HG03565 (cell line): Measurements from ENCODE around the gene CDT1.
"Not testable (repeated sequence)": the region's sequence is repeated elsewhere in the genome, so short reads cannot be mapped to it uniquely, and the experiment has no call there.

Source experiments
- ATAC-seq: cut with Tn5 transposase; IDR thresholded peaks from one replicate; pipeline ENCODE4 v1.9.1; 2021; ENCODE audit warnings: mild to moderate bottlenecking, moderate library complexity; ENCODE audit not compliant: unreplicated experiment

The CDT1 gene

DNA sequence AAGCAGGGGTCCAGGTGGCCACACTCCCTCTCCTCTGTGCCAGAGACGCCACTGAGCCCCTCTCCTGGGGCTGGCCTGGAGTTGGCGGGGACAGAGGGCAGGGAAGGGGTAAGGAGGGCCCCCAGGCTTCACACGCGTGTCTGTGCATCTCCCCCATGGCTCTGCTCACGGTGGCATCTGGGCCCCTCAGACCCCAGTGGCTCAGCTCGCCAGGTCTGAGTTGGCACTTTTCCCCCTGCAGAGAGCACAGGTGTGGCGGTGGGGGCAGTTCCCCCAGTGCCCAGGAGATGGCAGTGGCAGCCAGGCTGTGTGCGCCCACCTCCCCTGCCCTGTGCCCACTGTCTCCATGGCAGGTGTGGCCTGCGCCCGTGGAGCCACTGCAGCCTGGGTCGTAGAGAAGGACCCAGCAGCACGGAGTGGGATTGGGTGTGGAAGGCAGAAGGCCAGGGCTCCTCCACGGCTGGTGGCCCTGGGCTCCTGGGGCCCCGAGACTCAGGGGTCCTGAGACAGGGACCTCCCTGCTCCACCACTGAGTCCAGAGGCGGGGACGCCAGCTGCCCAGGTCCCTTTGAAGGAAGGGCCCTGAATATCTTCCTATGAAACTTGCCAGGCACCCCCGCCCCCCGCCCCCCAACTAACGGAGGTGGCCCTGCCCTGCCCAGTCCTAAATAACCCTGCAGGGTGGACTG is 12.5 kb downstream of the CDT1 start:
- ATAC-seq, result no peak

DNA sequence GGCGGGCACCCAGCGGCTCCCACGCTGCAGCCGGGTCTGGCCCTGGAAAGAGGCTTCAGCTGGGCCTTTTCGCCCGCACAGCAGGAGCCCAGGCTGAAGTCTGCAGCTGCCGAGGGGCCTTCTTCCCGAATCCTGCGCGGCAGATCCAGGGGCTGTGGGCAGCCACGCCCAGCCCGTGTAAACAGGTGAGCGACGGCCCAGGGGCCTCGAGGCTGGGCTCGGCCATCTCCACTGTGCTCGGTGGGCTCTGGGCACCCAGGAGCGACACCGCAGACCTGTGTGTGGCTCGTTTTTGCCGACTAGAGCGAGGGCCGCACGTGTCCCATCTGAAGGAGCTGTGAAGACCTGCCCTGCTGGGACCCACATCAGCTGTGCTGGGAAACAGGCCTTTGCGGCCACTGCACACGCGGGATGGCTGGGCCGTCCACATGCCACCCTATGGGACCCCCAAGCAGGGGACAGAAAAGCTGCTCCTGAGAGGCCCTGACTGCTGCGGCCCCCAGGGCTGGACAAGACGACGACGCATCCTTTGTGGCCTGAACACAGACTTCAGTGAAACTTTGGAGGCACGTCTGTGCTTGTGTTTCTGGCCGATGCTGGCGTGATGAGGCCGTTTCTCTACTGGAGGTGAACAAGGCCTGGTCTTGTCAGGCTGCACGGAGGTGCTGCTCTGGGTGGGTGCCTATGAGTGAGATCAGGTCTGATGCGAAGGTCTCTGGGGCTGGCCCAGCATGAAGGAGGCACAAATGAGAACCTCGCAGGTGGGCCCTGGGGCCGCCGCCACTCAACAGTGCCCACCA is 13.3 kb downstream of the CDT1 start:
- ATAC-seq, result no peak

DNA sequence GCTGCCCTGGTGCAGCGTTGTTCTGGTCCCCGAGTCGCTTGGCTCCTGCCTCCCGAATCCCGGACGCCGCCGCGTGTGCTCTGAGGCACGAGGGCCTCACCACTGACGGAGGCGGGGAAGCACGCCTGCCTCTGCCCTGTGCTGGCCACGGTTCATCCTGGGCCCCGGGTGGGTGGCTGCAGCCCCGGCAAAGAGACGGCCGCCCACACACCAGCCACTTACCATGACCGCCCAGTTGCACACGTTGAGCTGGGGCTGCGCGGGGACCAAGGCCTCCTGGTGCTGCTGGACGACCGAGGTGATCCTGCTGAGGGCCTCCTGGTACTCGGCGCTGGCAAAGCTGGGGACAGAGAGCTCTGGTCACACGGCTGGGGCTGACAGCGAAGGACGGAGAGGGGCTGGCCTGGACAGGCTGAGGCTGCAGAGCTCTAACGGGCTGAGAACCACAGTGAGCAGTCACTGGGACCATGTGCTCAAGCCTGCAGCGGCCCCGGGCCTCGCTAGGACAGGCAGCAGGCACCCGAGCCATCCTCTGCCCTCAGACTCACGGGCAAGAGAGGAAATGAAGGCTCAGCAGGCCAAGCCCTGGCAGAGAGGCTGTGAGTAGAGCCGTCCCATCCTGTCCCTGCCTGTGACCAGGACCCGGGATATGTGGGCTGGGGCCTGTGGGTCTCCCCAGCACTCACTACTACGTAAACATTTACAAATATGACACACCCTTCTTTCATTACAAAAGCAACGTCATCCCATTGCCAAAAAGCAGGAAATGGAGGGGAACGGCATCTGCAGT is 14.4 kb downstream of the CDT1 start:
- no peak for ATAC-seq

DNA sequence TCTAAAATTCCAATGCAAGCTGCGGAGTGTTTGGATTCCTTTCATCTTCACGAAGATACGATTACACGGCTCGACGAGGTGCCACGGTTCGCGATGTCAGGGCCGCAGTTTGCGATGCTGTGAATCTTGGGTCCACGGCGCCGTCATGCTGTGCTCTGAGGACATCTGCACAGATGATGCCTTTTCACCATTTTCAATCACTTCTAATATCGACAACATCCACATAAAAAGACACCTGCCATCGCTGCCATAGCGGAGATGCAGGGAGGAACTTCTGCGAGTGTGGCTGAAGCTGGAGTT is 14.9 kb downstream of the CDT1 start:
- no peak for ATAC-seq

DNA sequence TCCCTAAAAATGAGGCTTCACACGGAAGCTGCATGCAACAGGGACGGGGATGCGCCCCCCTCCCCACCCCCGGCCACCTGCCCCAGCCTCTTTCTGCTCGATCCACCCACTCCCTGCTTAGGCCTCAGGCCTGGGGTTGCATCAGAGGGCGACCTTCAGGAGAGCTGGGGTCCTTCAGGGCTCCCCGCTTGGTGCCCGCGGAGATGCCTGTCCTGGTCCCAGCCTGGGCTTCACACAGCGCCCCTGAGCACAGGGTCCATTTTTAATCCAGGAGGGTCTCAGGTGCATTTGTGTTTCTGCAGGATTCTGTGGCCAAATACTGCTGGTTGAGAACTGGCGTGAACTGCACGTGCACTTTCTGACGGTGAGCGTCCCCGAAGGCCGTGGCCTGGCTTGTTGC is 15.5 kb downstream of the CDT1 start:
- no peak for ATAC-seq

DNA sequence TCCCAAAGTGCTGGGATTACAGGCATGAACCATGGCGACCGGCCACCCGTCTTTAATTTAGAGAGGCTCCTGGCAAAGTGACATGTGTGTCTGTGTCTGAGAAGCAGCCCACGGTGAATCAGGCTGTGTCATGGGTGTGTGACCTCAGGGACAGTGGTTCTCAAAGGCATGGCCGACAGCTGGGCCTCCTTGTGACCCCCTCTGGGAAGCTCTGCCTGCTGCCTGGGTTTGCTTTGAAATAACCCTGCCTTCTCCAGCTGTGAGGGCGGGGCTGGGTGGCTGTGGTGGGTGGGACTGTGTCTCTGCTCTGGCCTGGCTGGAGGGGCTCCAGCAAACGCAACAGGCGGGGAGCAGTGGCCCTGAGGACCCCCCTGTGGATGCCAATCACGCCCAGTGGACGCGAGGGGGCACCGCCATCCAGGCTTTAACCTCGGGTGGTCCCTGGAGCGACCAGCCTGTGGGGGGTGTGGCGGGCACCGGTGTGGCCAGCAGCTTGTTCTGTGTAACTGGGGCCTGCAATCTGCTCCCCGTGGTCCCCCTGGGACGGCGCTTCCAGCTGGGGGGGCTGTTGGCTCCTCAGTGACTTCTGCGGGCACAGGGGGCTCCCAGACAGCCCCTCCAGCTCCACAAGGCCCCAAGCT is 16.9 kb downstream of the CDT1 start:
- no peak for ATAC-seq

DNA sequence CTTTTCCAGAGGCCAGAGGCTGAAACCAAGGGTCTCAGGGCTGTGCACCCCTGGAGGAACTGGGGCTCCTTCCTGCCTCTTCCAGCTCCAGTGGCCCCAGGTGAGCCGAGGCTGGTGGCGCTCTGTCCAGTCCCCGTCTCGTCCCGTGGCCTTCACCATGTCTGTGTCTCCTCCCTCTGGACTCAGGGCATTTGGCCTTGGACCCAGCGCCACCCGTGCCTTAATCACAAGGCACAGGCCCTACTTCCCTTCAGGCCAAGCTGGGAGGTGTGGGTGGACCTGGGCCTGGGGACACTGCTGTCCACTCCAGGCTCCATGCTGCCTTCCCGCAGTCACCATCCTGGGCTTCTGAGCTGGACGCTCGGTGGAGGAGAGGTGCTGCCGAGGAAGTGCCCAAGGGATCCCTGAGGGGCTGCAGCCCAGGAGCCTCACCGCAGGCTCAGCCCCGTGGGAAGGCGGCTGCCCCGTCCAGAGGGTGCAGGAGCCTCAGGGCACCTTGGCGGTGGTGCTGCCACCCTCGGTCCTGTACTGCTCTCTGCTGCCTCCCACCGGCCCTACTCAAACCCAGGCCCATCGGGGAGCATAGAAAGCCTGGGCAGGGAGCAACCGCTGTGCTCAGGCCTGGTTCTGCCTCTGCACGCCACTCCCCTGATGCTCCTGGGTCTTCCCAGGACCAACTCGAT is 17.7 kb downstream of the CDT1 start:
- ATAC-seq, result no peak

DNA sequence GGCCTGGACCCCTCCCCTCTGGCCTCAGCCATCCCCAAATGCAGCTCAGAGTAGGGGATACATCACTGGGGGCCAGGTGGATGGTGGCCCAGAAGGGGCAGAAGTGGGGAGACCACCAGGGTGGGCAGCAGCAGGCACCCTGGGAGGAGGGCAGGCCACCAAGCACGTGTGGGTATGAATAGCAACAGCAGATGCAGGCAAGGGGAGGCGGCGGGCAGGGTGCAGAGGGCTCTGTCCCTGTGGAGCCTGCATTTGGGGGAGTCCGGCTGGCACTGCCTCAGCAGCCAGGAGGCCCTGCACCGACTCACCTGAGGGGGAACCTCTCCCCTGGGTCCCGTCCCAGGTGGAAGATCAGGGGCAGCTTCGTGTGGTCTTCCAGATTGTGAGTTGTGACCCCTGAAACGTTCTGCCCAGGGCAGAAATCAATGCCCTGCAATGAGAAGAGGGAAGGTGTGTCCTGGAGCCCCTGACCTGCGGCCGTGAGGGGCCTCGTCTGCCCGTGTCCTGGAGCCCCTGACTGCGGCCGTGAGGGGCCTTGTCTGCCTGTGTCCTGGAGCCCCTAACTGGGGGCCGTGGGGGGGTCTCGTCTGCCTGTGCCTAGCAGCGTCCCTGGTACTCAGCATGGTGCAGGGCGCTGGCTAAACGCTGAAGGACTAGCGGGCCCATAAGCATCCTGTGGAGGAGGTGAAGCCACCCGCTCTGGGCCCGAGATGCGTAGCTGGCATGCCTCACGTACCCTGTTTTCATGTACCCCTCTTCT is 18.9 kb downstream of the CDT1 start:
- ATAC-seq, result no peak

DNA sequence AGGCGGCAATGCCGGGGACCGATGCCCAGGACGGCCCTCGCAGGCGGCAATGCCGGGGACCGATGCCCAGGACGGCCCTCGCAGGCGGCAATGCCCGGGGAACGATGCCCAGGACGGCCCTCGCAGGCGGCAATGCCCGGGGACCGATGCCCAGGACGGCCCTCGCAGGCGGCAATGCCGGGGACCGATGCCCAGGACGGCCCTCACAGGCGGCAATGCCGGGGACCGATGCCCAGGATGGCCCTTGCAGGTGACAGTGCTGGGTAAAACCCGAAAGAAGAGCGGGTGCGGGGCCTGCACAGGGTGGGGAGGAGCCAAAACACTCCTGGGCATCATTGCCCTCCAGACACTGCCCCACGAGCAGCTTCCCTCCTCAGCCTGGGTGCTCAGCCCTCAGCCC is 20.1 kb downstream of the CDT1 start:
- not testable (repeated sequence) for ATAC-seq

DNA sequence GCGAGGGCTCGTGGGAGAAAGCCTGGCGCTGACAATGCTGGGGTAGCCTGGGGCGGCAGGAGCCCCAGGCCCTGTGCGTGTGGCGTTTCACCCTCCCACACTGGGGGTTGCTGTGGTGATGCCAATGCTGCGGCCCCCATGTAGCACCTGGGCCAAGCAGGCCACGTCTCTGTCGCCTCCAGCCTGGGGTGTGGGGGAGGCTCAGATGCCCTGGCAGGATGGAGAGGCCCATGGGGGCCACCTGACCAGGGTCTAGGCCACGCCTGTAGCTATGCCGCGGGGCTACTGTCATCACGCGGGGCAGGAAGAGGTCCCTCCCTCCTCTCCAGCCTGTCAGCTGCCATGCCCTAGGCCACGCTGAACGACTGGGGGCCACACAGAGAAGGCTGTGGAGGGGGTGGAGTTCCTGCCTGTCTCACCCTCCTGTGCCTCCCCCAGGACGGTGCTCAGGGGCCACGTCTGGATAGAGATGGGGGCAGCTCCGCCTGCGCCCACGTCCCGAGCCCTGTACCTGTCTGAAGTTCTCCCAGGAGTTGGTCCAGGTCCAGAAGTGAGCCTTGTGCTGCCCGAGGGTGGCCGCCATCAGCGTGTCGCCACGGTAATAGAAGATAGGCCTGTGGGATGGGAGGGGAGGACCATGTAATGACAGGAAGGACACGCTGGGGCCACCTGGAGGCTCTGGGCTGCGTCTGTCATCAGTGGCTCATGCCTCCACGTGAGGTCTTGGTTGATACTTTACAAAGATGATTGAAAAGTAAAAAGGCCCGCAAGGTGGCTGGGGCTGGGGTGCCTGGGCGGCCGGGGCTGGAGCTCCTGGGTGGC is 20.9 kb downstream of the CDT1 start:
- no peak for ATAC-seq

DNA sequence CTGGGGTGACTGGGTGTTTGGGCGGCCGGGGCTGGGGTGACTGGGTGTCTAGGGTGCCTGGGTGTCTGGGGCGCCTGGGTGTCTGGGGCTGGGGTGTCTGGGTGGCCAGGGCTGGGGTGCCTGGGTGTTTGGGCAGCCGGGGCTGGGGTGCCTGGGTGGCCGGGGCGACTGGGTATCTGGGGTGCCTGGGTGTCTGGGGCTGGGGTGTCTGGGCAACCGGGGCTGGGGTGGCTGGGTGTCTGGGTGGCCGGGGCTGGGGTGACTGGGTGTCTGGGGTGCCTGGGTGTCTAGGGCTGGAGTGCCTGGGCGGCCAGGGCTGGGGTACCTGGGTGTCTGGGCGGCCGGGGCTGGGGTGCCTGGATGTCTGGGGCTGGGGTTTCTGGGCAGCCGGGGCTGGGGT is 21.6 kb downstream of the CDT1 start:
- no peak for ATAC-seq

DNA sequence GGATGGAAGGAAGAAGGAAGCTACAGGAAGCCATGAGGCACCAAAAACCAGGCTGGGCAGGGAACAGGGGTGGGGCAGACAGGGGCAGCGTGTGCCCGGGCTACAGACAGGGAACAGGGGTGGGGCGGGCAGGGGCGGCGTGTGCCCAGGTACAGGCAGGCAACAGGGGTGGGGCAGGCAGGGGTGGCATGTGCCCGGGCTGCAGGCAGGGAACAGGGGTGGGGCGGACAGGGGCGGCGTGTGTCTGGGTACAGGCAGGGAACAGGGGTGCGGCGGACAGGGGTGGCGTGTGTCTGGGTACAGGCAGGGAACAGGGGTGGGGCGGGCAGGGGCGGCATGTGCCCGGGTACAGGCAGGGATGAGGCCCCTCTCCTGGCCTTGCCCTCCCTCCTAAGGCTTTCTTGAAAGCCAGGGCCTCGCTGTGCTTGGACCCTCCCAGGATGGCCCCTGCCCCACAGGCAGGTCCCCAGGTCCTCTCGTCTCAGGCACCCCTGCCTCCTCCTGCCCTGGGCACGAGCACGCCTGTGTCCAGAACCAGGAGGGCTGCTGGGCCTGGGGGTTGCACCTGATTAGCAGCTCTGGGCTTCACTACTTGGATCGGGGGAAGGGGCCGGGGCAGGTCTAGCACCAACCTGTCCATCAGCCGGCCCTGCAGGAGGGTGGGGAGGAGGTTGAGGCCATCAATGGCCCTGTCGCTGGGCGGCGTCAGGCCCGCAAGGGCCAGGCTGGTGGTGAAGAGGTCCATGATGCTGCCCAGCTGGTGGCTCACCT is 22.7 kb downstream of the CDT1 start:
- no peak for ATAC-seq

DNA sequence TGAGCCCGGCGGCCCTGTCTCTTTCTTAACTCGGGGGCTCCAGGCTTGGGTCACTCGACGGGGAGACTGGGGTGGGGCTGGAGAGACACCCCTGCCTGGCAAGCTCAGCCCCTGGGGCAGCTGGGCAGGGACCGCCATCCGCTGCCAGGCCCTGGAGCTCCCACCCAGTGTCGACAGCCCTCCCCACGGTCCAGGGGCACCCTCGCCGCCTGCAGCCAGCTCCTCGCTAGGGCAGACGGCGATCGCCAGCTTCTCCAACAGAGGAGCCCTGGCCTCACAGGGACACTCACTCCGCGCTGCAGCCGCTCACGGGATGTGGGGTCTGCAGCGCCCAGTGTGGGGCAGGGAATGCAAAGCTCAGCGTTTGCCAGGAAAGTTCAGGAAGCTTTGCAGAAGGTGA is 24.1 kb downstream of the CDT1 start:
- no peak for ATAC-seq

DNA sequence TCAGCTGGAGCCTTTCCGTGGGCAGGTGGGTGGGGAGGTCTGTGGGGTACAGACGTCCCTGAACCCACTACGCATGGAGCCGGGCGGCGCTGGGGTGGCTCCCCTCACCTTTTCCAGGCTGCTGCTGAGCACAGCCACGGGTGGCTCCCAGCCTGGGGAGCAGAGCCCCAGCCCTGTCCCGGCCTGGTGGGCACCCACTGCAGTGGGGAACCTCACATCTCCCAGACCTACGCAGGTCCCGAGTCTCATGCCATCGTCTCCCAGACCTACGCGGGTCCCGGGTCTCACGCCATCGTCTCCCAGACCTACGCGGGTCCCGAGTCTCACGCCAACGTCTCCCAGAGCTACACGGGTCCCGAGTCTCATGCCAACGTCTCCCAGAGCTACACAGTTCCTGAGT is 25.1 kb downstream of the CDT1 start:
- ATAC-seq, result no peak

DNA sequence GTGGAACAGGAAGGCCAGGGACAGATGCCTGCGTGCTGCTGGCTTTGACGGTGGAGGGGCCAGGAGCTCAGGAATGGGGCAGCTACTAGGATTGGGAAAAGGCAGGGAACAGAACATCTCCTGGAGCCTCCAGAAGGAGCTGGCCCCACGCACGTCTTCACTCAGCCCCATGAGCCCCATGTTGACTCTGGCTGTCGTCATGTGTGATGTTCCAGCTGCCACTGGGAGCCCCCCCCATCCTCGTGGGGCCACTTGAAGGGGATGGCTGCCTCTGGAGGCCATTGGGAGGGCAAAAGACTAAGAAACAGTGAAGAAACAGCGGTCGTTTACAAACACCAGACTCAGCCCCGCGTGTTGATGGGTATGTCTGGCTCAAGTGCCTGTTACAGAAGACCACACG is 26.7 kb downstream of the CDT1 start:
- ATAC-seq, result no peak

DNA sequence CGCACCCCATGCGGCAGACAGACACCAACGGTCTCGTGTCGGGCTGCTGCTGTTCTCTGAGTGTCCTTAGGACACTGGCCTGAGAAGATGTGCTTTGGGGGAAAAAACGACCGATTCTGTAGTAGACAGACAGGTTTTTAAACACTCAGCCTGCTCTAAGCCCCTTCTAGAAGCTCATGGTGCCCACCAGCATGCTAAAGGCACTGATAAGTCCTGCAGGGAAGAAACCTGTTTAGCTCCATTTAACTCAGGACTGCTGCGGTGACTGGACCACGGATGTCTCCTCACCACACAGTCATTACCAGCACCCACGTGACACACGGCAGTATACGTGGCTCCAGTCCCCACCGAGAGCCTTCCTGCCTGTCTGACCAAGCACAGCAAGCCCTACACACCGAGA is 27.2 kb downstream of the CDT1 start:
- ATAC-seq, result no peak

DNA sequence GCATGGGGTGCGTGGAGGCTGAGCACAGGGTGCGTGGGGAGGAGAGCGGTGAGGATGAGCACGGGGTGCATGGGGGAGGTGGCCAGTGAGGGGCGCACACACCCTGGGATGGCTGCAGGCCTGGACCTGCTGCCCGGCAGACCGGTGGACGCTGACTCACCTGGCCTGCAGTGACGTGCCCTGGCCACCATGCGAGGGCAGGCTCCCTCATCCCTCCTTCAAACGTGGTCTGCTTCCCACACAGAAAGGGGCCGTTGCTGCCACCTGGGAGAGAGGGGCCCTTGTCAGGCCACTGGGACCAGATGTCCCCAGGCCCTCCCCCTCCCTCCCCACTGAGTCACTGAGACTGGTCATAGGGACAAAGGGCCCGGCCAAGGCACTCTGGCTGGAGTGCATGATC is 28.2 kb downstream of the CDT1 start:
- ATAC-seq, result no peak

DNA sequence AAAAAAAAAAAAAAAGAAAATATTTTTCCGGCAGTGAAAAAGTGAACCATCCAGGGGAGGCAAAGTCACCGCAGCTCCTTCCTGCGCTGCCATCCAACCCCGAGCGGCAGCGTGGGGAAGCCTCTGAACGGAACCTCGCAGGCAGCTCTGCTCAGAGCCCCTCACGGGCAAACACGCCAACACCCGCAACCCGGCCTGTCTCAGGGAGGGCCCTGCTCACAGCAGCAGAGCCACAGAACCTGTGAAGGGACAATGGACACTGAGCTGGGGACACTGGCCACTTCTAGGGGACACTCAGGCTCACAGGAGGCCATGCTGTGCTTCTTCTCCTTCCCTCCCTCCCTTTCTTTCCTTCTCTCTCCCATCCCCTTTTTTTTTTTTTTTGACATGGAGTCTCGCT is 29.5 kb downstream of the CDT1 start:
- ATAC-seq, result no peak

DNA sequence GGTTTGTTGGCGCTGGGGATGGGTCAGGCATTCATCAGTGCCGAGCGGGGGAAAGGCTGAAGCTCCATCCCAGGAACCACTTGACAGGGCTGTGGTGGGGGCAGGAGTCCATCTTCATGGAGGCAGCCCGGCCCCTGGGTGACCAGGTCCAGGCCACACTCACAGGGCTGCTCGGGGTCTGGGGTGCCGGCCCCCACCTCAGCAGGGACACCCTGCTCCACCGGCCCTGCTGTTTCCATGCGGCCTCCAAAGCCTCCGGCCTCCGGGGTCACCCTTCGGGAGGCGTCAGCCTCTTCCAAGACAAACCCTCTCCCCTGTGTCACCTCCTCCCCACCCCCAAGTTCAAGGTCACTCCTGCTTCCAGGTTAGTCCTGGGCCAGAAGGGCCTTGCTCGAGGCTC is 31.1 kb downstream of the CDT1 start:
- no peak for ATAC-seq
